GM18526 (cell line): ENCODE measurements around the gene GLE1.

Experiments
- POLR2A ChIP-seq: IDR thresholded peaks from 3 replicates; pipeline ENCODE4 v1.6.1; 2011; ENCODE audit not compliant: insufficient read length; ENCODE audit errors: extremely low read depth

GLE1 gene

DNA sequence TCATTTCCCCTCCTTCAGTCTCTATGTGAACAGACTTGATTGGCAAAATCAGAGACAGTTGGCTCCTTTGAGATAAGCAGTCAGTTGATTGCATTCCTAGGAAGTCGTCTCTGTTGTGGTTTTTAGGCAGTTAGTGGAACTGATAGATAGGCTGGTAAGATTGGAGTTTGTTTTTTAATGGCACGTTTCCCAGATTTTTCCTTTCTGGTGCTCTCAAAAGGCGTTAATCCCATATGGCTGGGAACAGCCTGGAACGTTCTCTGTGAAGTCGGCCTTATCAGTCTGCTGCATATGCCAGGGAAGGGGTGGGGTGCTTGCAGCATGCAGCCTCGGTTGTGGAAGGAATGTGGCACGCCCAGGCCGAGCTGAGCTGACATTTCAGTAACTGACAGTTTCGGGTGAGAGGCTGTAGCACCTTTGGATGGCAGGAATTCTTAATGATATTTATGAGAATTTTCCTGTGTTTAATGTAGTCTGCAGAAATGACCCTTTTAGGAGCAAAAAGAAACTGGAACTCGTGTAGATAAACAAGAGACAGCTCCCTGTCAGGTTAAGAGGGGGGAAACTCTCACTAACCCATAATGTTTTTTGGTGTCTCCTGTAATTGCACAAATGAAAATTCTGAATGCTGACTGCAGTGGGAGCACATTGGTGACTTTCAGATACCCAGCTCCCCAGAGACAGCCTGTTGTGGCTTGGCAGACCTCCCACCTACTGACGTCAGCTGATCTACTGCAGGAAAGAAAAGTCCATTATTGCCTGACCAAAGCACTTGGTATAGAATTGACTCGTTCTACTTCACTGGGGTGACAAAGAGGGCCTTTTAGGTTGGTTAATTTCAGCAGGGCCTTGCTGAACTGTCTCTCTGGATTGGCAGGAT is 54.2 kb downstream of the GLE1 start:
- no peak for TF ChIP-seq POLR2A

DNA sequence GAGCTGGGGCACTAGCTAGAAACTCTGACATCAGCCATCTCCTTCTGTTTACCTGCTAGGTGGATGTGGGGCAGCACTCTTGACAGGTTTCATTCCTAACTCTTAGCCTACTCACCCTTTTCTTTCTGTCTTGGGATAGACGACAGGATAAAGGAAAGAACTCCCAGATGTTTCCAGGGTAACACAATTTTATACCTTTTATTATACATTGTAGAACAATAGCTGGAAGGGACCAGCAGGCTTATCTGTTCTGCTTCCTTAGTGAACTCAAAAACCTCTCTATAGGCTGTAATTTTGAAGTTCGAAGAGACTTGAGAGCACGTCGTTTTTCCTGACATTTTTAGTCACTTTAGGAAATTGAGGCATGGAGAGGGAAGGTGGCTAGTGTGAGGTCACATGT is 61.1 kb downstream of the GLE1 start:
- TF ChIP-seq POLR2A = no peak

DNA sequence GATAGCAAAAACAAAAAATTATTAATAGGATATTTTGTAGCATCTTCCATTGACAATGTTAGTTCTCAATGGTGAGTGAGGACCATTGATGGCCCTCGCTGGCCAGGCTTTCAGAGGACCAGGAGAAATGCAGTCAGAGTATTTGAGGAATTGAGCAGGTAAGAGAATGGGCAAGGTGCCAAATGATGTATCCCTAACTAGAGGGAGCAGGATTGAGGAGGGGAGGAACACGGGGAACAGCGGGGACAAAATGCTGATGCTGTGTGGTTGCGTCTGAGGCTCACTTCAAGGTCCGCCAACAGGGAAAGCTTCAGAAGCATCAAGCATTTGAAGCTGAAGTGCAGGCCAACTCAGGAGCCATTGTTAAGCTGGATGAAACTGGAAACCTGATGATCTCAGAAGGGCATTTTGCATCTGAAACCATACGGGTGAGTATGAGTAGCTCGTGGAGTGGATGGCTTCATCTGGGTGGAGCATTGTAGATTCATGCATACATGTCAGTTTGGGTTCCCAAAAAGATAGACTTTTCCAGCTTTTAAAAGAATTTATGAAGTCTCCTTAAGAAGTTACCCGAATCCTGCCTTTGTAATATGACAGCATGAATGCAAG is 64.1 kb downstream of the GLE1 start:
- no peak for TF ChIP-seq POLR2A

DNA sequence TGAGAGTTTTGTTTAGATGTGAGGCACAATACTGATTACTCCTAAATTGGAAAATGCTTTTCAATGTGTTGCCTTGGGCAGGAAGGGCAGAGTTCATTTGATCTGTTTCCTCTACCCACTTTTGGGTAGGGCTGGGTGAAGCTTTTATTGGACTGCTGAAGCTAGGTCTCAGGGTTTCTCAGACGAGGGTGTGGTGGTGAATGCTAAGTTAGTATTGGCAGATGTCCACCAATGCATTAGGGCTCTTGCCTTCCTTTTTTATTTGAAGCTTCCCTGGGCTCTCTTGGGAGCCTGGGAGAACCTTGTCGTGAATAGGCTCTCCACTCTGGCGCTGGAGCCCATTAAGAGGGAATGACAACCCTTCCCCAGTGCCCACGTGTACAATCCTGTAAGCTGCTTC is 71.0 kb downstream of the GLE1 start:
- no peak for TF ChIP-seq POLR2A

DNA sequence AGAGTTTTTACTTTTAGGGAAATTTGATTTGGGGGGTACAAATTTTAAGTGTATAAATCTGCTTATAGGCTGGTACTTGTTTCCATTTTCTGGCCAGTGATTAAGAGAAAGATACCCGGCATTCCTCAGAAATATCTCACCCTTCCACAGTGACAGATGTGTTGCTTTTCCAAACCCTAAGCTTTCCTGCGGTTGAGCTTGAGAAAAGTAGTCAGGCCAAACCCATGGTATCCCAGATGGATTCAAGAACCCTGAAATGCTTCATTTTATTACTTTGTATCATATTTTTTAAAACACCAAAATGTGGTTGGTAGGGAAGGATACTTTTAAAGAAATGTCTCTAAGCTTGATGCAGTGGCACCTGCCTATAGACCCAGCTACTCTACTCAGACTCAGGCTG is 71.4 kb downstream of the GLE1 start:
- no peak for TF ChIP-seq POLR2A

DNA sequence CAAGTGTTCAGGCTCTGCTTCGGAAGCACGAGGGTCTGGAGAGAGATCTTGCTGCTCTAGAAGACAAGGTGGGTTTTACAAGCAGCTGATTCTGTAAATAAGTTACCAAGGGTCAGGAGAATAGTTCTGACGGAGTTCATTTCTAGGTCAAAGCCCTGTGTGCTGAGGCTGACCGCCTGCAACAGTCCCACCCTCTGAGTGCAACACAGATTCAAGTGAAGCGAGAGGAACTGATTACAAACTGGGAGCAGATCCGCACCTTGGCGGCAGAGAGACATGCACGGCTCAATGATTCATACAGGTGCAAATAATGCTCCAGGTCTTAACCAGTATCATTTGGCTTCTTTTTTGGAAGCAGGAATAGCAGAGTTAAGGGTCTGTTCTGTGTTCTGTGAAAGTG is 72.7 kb downstream of the GLE1 start:
- TF ChIP-seq POLR2A = no peak

DNA sequence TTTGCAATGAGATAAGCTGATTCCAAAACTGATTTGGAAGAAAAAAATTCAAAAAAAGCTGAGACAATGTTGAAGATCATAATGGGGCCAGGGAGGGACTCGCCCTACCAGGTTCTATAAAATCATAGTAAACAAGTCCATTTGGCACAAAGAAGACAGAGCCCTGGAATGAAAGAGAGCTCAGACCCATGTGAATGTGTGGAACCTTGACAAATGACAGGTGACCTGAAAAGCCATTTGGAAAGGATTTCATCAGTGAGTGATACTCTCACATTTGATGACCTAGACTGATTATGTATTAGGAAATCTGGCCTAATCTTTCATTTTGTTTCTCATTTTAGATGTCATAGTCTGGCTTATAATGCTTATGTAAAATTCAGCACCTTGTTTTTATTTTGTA is 74.7 kb downstream of the GLE1 start:
- TF ChIP-seq POLR2A = no peak

DNA sequence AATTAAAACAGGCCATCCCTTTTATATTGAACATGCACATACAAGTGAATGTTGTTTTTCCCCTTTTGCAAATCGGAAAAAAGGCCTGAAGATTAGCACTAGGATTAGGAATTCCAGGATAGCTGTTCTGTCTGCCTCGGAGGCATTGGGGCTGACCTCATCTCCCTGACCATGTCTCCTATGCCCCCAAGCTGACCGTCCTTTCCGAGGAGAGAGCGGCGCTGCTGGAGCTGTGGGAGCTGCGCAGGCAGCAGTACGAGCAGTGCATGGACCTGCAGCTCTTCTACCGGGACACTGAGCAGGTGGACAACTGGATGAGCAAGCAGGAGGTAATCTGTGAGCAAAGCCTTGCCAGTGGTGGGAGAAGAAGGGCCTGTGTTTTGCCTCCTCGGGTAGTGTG is 76.2 kb downstream of the GLE1 start:
- TF ChIP-seq POLR2A = no peak

DNA sequence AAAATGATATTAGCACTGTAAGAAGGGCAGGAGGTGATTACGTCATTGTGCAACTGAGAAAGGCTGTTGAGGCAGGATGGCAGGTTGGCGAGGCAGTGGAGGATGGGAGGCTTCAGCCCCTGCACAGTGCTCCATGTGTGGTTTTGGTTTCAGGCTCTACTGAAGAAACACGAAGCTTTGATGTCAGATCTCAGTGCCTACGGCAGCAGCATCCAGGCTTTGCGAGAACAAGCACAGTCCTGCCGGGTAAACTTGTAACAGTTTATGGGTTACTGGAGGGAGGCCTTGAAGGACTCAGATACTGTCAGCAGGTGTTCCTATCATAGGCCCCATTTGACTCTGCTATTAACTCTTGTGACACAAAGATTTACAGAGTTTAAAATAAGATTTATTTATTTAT is 82.9 kb downstream of the GLE1 start:
- no peak for TF ChIP-seq POLR2A

DNA sequence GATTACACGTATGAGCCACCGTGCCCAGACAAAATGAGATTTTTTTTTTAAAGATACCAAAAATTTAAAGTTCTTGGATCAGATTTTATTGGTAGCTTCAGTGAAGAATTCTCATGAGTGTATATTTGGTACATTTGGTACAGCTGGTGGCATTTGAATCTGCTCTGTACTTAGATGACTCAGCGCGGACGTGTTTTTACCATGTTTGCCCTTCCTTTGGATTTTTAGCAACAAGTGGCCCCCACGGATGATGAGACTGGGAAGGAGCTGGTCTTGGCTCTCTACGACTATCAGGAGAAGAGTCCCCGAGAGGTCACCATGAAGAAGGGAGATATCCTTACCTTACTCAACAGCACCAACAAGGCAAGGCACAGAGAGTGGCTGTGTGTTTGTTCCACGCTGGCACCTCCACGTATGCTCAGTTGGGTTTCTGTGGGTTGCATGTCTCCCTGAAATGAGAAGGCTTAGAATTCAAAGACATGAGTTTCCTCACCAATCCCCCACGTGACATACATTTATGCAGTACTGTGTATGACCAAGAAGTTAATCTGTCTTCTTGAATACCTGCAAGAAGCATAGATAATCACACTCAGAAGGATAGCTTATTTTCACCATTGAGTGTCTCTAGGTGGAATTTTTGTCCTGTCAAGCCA is 84.2 kb downstream of the GLE1 start:
- TF ChIP-seq POLR2A = no peak
